ENCODE data around the gene ZNF804A. TPM values are rescaled to one million over a fixed set of nuclear protein-coding genes. Genes with fewer than 3 reads are reported as not detected.
A peak's percentile ranks its signal among the peaks of the same experiment; 100 is the strongest.
"Not testable (repeated sequence)": the region's sequence is repeated elsewhere in the genome, so short reads cannot be mapped to it uniquely, and the experiment has no call there.

ZNF804A gene
- total and polyA plus RNA-seq, 5 experiments from 2014 or later: not detected

GRCh38 chr2:184756161-184756560, 157.8 kb downstream of the ZNF804A start:
- H3K9me3 Mint-ChIP-seq: peaks cover 0 to 33% (median 2%) of the 10 kb centered on the region in 9 donors
- DNase-seq: no peak
- no peak overlapping the region for H3K27ac Mint-ChIP-seq
- POLR2A ChIA-PET: no interaction called here
- no peaks in the 10 kb centered on the region for H3K27me3 Mint-ChIP-seq
- H3K4me3 Mint-ChIP-seq: no peak overlapping the region
- no peaks in the 10 kb centered on the region for H3K4me1 Mint-ChIP-seq
- H3K36me3 Mint-ChIP-seq: no peaks in the 10 kb centered on the region
- no peak for ATAC-seq

DNA sequence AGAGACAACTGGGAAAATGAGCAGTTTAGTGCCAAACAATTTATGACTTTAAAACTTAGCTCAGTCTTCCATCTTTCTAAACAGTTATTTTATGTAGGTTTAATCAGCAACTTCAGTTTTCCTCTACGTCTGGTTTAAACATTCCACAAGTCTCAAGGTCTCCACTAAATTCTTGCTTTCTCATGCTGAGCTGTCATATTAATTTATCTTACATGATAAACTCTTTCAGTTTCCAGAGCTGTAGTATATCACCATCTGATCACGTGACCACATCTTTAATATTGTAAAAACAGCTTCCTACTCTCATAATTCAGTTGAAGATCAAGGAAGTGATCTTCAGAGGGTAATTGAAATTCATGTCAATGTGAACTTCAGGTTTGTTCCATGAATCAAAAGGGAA, 158.6 kb downstream of the ZNF804A start:
- H3K4me1 Mint-ChIP-seq: no peaks in the 10 kb centered on the region
- POLR2A ChIA-PET: no interaction called here
- H3K36me3 Mint-ChIP-seq: no peaks in the 10 kb centered on the region
- no peak for ATAC-seq
- H3K4me3 Mint-ChIP-seq: no peak overlapping the region
- no peak for DNase-seq
- H3K27me3 Mint-ChIP-seq: no peaks in the 10 kb centered on the region
- H3K9me3 Mint-ChIP-seq: peaks cover 0 to 25% (median 2%) of the 10 kb centered on the region in 9 donors
- H3K27ac Mint-ChIP-seq: no peak overlapping the region

DNA sequence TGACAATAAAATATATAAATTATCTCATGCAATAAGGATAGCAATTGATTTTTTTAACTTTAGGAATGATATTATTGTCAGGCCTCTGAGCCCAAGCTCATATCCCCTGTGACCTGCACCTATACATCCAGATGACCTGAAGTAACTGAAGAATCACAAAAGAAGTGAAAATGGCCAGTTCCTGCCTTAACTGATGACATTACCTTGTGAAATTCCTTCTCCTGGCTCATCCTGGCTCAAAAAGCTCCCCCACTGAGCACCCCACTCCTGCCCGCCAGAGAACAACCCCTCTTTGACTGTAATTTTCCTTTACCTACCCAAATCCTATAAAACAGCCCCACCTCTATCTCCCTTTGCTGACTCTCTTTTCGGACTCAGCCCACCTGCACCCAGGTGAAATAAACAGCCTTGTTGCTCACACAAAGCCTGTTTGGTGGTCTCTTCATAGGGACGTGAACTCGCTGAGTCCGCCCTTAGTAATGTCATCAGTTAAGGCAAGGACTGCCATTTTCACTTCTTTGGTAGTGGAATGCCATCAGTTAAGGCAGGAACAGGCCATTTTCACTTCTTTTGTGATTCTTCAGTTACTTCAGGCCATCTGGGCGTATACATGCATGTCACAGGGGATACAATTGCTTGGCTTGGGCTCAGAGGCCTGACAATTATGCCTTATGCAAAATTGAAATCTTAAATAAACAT, 161.4 kb downstream of the ZNF804A start:
- H3K4me1 Mint-ChIP-seq, H3K27ac Mint-ChIP-seq, H3K4me3 Mint-ChIP-seq, H3K27me3 Mint-ChIP-seq, H3K36me3 Mint-ChIP-seq, POLR2A ChIA-PET, DNase-seq, ATAC-seq: not testable (repeated sequence)
- peaks cover 0 to 16% (median 2%) of the 10 kb centered on the region in 9 donors for H3K9me3 Mint-ChIP-seq

DNA sequence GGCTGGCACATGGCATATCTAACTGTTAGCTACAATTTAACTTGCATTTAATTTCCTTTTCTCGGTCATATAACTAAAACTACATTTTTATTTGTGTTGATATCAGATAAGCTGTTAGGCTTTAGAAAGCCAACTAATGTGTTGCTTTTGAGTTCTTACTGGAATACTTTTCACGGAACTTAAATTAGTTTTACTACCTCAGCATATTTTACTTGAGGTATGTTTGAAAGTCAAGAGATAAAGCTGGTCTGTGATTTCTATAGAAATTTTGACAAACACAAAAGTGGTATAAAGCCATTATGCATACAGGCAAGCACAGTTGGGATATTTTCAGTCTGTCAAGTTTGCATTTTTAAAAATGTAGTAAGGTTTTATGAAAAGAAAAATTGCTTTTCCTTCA, 162.6 kb downstream of the ZNF804A start:
- H3K27ac Mint-ChIP-seq: no peak overlapping the region
- ATAC-seq: no peak
- H3K9me3 Mint-ChIP-seq: peaks cover 0 to 14% (median 2%) of the 10 kb centered on the region in 9 donors
- H3K27me3 Mint-ChIP-seq: no peaks in the 10 kb centered on the region
- DNase-seq: no peak
- H3K4me1 Mint-ChIP-seq: no peaks in the 10 kb centered on the region
- no peaks in the 10 kb centered on the region for H3K36me3 Mint-ChIP-seq
- no peak overlapping the region for H3K4me3 Mint-ChIP-seq
- POLR2A ChIA-PET: interaction anchor here (0.6 kb wide), 1 partner anchor 23 kb away, joined by 3 read pairs; no protein-coding TSS in a partner anchor

DNA sequence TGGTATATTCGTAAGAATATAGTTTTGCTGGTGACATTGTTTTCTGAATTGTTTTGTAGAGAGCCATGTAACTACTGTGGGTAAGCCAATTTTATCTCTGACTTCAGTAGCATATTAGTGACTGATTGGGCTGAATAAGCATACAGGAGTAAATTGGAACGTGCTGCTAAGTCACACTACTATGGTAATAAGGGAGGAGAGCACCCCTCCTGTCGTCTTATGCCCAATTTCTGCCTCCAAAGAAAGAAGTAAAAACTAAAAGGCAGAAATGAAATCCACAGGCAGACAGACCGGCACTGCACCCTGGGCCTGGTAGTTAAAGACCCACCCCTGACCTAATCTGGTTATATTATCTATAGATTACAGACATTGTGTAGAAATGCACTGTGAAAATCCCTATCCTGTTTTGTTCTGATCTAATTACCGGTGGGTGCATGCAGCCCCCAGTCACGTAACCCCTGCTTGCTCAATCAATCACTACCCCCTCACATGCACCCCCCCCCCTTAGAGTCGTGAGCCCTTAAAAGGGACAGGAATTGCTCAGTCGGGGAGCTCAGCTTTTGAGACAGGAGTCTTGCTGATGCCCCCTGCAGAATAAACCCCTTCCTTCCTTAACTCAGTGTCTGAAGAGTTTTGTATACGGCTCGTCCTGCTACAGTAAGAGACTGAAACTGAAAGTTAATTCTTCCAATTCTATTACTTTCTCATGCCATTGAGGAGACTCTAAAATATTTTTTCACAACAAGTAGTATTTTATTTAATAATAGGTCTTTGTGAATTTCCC, 167.0 kb downstream of the ZNF804A start:
- H3K4me3 Mint-ChIP-seq: peak overlapping the region in 2 of 10 donors; percentile 29 to 61
- peaks cover 0 to 2% (median 0%) of the 10 kb centered on the region in 4 donors for H3K4me1 Mint-ChIP-seq
- DNase-seq: no peak
- no peak overlapping the region for H3K27ac Mint-ChIP-seq
- H3K36me3 Mint-ChIP-seq: no peaks in the 10 kb centered on the region
- POLR2A ChIA-PET: no interaction called here
- no peaks in the 10 kb centered on the region for H3K27me3 Mint-ChIP-seq
- H3K9me3 Mint-ChIP-seq: no peaks in the 10 kb centered on the region
- no peak for ATAC-seq

GRCh38 chr2:184767059-184767458, 168.7 kb downstream of the ZNF804A start:
- peaks cover 0 to under 1% (median 0%) of the 10 kb centered on the region in 9 donors for H3K9me3 Mint-ChIP-seq
- ATAC-seq: no peak
- no peaks in the 10 kb centered on the region for H3K27me3 Mint-ChIP-seq
- no peak overlapping the region for H3K27ac Mint-ChIP-seq
- DNase-seq: no peak
- H3K4me1 Mint-ChIP-seq: peaks cover 0 to 2% (median 0%) of the 10 kb centered on the region in 4 donors
- POLR2A ChIA-PET: no interaction called here
- H3K4me3 Mint-ChIP-seq: no peak overlapping the region
- no peaks in the 10 kb centered on the region for H3K36me3 Mint-ChIP-seq

- Mint-ChIP-seq H3K4me3 (no peak overlapping the region), H3K27me3 (no peaks in the 10 kb centered on the region), H3K9me3 (peaks cover 0 to 2% (median 0%) of the 10 kb centered on the region in 9 donors), H3K36me3 (no peaks in the 10 kb centered on the region), H3K27ac (peak overlapping the region in 1 of 10 donors; percentile 74), H3K4me1 (peaks cover 0 to 2% (median 0%) of the 10 kb centered on the region in 4 donors)
- ATAC-seq (no peak), DNase-seq (no peak)
- POLR2A ChIA-PET: no interaction called here
Observed at GRCh38 chr2:184769023-184769422, 170.7 kb downstream of the ZNF804A start.

- DNase-seq (no peak), ATAC-seq (no peak)
- Mint-ChIP-seq H3K4me1 (peaks cover 0 to 2% (median 0%) of the 10 kb centered on the region in 4 donors), H3K4me3 (no peak overlapping the region), H3K27me3 (no peaks in the 10 kb centered on the region), H3K36me3 (no peaks in the 10 kb centered on the region), H3K9me3 (peaks cover 0 to 4% (median 0%) of the 10 kb centered on the region in 9 donors), H3K27ac (no peak overlapping the region)
- POLR2A ChIA-PET: no interaction called here
Observed at GRCh38 chr2:184769686-184770085, 171.4 kb downstream of the ZNF804A start.

DNA sequence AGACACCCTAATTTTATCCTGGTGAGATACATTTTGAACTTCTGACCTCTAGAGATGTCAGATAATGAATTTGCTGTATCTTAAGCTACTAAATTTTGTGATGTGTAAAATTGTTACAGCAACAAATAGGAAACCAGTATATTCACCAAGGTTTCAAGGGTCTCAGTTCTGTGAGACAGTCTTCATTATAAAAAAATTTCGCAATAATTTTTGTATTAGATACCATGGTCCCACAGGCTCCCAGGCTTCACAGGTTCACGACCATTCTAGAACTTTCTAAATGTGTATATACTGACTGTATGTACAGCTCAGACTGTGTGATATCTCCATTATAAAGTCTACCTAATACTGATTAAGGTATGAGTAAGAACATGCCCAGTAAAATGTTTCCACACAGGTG, 181.4 kb downstream of the ZNF804A start:
- no peak for ATAC-seq
- Mint-ChIP-seq H3K4me1 (no peaks in the 10 kb centered on the region), H3K4me3 (no peak overlapping the region), H3K36me3 (no peaks in the 10 kb centered on the region), H3K27ac (no peak overlapping the region), H3K9me3 (peaks cover 0 to 12% (median 0%) of the 10 kb centered on the region in 9 donors), H3K27me3 (no peaks in the 10 kb centered on the region)
- POLR2A ChIA-PET: no interaction called here
- DNase-seq: no peak

DNA sequence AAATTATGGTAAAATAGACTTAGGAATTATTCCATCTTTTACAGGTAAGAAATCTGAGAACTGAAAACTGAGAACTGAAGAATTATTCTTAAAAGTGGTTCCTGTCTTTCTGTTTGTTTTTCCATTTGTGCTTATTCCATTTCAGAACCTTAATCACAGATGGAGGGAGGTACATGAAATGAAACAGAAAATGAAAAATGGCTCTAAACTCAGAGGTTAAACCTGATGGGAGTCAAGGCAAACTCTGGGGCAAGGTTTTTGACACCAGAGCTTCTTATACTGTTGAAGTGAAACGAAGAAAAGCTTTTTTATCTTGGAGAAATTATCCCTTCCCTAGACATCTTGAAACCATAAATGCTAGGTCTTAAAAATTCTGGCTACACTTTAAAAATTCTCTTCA, 182.1 kb downstream of the ZNF804A start:
- no peaks in the 10 kb centered on the region for H3K36me3 Mint-ChIP-seq
- POLR2A ChIA-PET: no interaction called here
- no peak overlapping the region for H3K4me3 Mint-ChIP-seq
- no peak for ATAC-seq
- no peak overlapping the region for H3K27ac Mint-ChIP-seq
- DNase-seq: no peak
- no peaks in the 10 kb centered on the region for H3K27me3 Mint-ChIP-seq
- peaks cover 0 to 12% (median 0%) of the 10 kb centered on the region in 9 donors for H3K9me3 Mint-ChIP-seq
- H3K4me1 Mint-ChIP-seq: no peaks in the 10 kb centered on the region

DNA sequence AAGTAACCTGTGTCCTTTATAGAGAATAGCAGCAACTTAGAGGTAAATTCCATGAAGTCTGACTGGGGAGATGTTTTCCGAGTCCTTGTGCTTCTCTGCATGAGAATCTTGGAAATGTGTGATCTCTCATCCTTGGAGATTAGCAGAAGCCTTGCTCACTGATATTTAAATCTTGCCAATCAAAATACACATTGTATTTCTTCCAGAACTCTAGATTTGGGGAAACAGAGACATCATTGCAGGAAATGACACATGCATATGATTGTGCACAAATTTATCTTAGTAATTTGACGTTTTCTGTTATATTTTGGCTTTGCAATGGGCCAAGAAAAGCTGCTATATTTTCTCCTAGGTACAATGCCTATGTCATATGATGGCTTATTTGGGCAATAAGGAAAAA, 182.6 kb downstream of the ZNF804A start:
- no peak overlapping the region for H3K4me3 Mint-ChIP-seq
- DNase-seq (no peak), ATAC-seq (no peak)
- POLR2A ChIA-PET: no interaction called here
- no peaks in the 10 kb centered on the region for H3K27me3 Mint-ChIP-seq
- H3K4me1 Mint-ChIP-seq: no peaks in the 10 kb centered on the region
- H3K9me3 Mint-ChIP-seq: peaks cover 0 to 16% (median 0%) of the 10 kb centered on the region in 9 donors
- no peaks in the 10 kb centered on the region for H3K36me3 Mint-ChIP-seq
- no peak overlapping the region for H3K27ac Mint-ChIP-seq

- no peak for DNase-seq
- H3K4me3 Mint-ChIP-seq: no peak overlapping the region
- H3K36me3 Mint-ChIP-seq: no peaks in the 10 kb centered on the region
- peaks cover 0 to 21% (median 0%) of the 10 kb centered on the region in 9 donors for H3K9me3 Mint-ChIP-seq
- POLR2A ChIA-PET: no interaction called here
- no peaks in the 10 kb centered on the region for H3K4me1 Mint-ChIP-seq
- H3K27ac Mint-ChIP-seq: no peak overlapping the region
- H3K27me3 Mint-ChIP-seq: no peaks in the 10 kb centered on the region
- ATAC-seq: no peak
Observed at GRCh38 chr2:184783576-184783975, 185.2 kb downstream of the ZNF804A start.

- DNase-seq: no peak
- ATAC-seq: no peak
- Mint-ChIP-seq H3K27me3 (no peaks in the 10 kb centered on the region), H3K27ac (no peak overlapping the region), H3K36me3 (no peaks in the 10 kb centered on the region), H3K4me3 (no peak overlapping the region), H3K4me1 (no peaks in the 10 kb centered on the region), H3K9me3 (peaks cover 0 to 44% (median 6%) of the 10 kb centered on the region in 9 donors)
- POLR2A ChIA-PET: no interaction called here
Observed at GRCh38 chr2:184793176-184793575, 194.8 kb downstream of the ZNF804A start.
